ENCODE results near the gene CCDC91.

DNA sequence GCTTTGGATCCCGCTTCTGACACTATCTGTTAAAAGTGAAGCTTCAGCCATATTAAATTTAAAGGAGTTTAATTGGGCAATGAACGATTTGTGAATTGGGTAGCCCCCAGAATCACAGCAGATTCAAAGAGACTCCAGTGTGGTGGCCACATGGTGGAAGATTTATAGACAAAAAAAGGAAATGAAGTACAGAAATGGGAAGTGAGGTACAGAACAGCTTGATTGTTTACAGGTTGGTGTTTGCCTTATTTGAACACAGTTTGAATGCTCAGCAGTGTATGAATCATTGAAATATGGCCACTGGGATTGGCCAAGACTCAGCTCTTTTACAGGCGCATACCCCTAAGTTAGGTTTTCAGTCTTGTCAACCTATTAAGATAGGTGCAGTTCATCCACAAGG lies 21.9 kb downstream of the CCDC91 start:
- TF ChIP-seq, protein P1, sequence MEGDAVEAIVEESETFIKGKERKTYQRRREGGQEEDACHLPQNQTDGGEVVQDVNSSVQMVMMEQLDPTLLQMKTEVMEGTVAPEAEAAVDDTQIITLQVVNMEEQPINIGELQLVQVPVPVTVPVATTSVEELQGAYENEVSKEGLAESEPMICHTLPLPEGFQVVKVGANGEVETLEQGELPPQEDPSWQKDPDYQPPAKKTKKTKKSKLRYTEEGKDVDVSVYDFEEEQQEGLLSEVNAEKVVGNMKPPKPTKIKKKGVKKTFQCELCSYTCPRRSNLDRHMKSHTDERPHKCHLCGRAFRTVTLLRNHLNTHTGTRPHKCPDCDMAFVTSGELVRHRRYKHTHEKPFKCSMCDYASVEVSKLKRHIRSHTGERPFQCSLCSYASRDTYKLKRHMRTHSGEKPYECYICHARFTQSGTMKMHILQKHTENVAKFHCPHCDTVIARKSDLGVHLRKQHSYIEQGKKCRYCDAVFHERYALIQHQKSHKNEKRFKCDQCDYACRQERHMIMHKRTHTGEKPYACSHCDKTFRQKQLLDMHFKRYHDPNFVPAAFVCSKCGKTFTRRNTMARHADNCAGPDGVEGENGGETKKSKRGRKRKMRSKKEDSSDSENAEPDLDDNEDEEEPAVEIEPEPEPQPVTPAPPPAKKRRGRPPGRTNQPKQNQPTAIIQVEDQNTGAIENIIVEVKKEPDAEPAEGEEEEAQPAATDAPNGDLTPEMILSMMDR (IDR thresholded peaks at IDR 0.05) = no peak
- no peak for TF ChIP-seq POLR2A (IDR thresholded peaks at IDR 0.05)
- TF ChIP-seq POLR2AphosphoS5 (IDR thresholded peaks at IDR 0.05; ENCODE audit: insufficient read depth in 1 of 2, low read depth in 1 of 2) = no peak

Measured in vagina (tissue), 2 donors.